ENCODE results near the gene ZNF544.

- TF ChIP-seq POLR2A (IDR thresholded peaks at IDR 0.05) = no peak
- TF ChIP-seq, protein P1, sequence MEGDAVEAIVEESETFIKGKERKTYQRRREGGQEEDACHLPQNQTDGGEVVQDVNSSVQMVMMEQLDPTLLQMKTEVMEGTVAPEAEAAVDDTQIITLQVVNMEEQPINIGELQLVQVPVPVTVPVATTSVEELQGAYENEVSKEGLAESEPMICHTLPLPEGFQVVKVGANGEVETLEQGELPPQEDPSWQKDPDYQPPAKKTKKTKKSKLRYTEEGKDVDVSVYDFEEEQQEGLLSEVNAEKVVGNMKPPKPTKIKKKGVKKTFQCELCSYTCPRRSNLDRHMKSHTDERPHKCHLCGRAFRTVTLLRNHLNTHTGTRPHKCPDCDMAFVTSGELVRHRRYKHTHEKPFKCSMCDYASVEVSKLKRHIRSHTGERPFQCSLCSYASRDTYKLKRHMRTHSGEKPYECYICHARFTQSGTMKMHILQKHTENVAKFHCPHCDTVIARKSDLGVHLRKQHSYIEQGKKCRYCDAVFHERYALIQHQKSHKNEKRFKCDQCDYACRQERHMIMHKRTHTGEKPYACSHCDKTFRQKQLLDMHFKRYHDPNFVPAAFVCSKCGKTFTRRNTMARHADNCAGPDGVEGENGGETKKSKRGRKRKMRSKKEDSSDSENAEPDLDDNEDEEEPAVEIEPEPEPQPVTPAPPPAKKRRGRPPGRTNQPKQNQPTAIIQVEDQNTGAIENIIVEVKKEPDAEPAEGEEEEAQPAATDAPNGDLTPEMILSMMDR (IDR thresholded peaks at IDR 0.05) = no peak
Measured at GRCh38 chr19:58311345-58311865, 82.7 kb downstream of the ZNF544 start.

Measured in right lobe of liver (tissue), 4 donors.